PC-9 (cell line): ENCODE measurements around the gene LASP1.

ENCODE experiments used
- EZH2 ChIP-seq: fragments of 200-600 bp; sonication (generic); IDR thresholded peaks from 2 replicates; pipeline ENCODE4 v1.8.0; 2017; ENCODE audit warnings: antibody characterized with exemption, low read depth
- TF ChIP-seq, protein P1 (sequence below): fragments of 200-600 bp; sonication (generic); conservative IDR thresholded peaks from 2 replicates; pipeline ENCODE4 v1.6.1; 2017; ENCODE audit warnings: mixed run types, antibody characterized with exemption, mild to moderate bottlenecking, moderate library complexity

DNA sequence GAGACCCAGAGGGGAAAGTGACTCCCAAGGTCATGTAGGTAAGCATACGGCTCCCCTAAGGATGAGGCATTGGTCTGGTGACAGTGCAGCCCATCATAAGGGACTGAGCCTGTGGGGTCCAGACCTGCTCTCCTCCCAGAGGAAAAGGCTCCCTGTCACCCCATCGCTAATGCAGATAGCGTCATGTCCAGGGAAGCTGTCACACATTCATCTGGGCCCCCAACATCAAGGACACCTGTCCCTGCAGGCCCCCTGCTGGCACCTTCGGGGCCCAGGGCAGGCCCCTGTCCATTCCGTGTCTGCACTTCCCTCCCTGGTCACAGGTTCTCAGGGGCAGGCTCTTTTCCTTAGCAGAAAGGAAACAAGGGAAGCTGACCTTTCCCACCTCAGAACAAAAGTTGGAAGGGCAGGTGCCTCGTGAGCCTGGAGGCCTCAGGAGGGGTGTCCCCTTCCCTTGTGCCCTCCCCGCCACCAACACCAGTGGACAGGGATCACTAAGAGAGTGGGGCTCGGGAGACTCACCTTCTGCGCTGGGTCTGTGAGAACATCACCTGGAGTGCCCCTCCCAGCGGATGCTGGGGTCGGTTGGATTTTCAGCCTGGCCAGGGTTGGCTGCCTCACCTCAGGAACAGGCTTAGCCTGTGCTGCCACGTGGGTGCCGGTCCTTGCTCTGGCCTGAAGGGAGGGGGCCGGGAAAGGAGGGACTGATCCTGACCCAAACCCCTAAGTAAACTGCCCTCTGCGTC lies 38.2 kb downstream of the LASP1 start:
- TF ChIP-seq, protein P1, sequence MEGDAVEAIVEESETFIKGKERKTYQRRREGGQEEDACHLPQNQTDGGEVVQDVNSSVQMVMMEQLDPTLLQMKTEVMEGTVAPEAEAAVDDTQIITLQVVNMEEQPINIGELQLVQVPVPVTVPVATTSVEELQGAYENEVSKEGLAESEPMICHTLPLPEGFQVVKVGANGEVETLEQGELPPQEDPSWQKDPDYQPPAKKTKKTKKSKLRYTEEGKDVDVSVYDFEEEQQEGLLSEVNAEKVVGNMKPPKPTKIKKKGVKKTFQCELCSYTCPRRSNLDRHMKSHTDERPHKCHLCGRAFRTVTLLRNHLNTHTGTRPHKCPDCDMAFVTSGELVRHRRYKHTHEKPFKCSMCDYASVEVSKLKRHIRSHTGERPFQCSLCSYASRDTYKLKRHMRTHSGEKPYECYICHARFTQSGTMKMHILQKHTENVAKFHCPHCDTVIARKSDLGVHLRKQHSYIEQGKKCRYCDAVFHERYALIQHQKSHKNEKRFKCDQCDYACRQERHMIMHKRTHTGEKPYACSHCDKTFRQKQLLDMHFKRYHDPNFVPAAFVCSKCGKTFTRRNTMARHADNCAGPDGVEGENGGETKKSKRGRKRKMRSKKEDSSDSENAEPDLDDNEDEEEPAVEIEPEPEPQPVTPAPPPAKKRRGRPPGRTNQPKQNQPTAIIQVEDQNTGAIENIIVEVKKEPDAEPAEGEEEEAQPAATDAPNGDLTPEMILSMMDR, result no peak
- TF ChIP-seq EZH2, result no peak
